Fibroblast of skin of abdomen (primary cell): ENCODE measurements around the gene HERC3.

ENCODE experiments used
- DNase-seq: peaks from one replicate; pipeline ENCODE4 v3.0.0-alpha.2; 2013

Gene HERC3

GRCh38 chr4:88720451-88721428 lies 128.5 kb downstream of the HERC3 start:
- no peak for DNase-seq

GRCh38 chr4:88722276-88722780 lies 130.0 kb downstream of the HERC3 start:
- DNase-seq = no peak

GRCh38 chr4:88722828-88723227 lies 130.5 kb downstream of the HERC3 start:
- DNase-seq = no peak

DNA sequence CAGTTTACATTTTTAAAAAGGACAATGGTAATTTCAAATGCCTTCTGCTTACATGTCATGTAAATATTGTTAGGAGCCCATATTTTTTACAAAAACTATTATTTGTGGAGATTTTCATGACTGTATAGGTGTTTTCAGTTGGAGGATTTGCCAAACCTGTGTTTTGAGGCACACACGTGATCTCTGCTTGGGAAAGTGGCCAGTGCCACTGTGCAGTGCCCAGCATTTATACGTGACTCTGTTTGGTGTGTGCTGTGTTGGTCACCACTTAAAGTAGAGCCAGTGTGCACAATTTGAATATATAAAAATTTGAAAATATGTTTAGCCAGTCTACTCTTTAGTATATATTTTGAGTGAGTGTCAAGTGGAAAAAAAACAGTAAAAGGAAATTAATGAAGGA lies 132.1 kb downstream of the HERC3 start:
- no peak for DNase-seq

GRCh38 chr4:88725143-88725542 lies 132.9 kb downstream of the HERC3 start:
- no peak for DNase-seq

- no peak for DNase-seq
Measured at GRCh38 chr4:88725986-88726385, 133.7 kb downstream of the HERC3 start.

- no peak for DNase-seq
Measured at GRCh38 chr4:88728146-88728545, 135.9 kb downstream of the HERC3 start.

GRCh38 chr4:88729146-88729760 lies 137.0 kb downstream of the HERC3 start:
- no peak for DNase-seq

DNA sequence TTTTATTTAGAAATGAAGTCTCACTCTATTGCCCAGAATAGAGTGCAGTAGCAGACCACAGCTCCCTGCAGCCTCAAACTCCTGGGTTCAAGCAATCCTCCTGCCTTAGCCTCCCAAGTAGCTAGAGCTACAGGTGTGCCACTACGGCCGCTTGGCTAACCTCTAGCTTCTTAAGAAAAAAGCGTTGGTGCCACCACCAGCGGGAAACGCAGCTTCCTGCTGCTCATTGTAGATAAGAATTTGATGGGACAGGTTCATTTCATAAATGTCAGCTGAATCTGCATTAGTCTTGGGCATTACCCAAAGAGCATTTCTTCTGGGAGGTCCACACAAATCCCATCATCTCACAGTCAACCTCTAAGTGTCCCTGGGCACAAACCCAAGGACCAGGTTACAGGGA lies 138.5 kb downstream of the HERC3 start:
- no peak for DNase-seq

- DNase-seq = peak; percentile 54
Measured at GRCh38 chr4:88731381-88731780, 139.1 kb downstream of the HERC3 start.

- no peak for DNase-seq
Measured at GRCh38 chr4:88732714-88733368, 140.6 kb downstream of the HERC3 start.

DNA sequence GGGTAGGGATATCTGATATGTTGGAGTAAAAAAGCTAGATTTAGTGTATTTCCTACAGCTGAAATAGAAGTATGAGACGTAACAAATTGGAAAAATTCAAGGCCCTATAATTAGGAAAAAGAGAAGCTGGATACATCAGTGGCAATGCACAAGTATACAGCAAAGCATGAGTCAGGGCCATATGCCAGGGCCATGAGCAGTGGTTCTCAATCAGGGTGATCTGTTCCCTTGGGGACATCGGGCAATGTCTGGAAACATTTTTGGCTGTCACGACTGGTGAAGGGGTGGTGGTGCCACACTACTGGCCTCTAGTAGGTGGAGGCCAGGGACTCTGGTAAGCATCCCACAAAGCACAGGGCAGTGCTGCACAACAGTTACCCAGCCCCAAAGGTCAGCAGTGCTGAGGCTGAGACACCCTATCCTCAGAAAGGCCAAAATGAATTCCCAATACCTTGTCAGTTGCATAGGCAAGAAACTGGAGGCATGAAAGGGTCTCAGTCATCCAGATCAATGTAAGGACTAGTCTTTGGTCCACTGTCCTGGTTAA lies 142.2 kb downstream of the HERC3 start:
- DNase-seq = no peak

DNA sequence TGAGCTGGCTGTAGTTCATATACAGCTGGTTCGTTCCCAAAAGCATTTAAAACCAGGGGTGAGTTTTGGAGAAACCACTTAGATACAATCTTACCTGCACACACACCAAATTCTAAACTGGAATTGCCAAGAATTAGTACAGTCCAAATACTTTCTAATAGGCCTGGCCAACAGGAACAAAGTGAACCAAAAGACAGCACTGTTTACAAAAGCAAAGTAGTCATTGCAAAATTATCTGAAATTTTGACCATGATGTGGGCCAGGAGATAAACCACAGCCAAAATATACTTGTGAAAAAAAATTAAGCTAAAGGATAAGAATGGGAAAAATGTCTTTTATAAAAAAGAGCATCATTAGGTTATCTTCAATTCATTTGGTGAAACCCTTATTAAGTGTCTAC lies 143.3 kb downstream of the HERC3 start:
- DNase-seq = no peak

- DNase-seq = no peak
Measured at GRCh38 chr4:88736264-88736663, 144.0 kb downstream of the HERC3 start.

DNA sequence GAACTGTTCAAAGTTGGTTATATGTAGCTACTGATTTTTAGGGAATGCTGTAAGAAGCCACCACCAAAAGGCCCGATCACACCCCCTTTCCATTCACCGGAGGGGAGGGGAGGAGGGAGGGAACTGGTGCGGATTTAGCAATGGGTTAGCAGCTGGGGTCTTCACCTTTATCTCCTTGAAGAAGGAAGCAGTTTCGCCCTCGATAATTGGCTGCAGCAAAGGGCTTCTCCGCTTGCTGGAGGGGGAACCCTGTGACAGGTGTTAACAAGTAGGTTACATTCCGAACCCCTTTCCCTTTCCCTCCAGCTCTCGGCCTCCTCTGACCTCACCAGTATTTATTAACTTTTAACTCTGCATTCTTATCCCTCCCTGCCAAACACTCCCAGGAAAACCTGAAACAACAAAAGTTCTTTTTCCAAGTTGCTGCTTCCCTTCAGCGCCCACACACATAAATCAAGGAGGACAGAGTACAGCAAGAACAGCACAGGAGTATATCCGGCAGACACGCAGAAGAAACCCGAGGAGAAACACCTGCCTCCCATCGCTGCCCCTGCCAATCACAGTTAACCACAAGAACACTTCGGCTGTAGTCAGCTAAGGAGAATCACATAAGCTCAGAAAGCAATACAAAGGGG lies 145.1 kb downstream of the HERC3 start:
- no peak for DNase-seq

DNA sequence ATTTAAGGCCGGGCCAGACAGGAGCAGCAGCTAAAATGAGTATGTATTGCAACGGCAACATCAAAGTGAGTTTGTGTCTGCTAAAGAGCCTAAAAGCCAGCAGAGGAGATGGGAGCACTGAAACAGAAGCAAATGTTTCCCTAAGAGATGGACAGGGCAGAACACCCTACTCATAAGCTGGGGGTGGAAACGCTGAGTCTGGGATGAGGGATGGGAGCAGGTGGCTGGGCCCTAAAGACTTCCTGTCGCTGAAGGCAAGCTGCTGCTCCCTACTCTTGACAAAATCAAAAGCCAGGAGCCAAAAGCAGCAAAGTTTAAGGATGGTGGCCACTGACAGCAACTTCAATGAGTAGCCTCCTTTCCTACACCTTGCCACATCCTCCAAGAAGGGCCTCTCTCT lies 145.9 kb downstream of the HERC3 start:
- DNase-seq = no peak

- DNase-seq = peak; percentile 13
Measured at GRCh38 chr4:88742561-88742960, 150.3 kb downstream of the HERC3 start.

DNA sequence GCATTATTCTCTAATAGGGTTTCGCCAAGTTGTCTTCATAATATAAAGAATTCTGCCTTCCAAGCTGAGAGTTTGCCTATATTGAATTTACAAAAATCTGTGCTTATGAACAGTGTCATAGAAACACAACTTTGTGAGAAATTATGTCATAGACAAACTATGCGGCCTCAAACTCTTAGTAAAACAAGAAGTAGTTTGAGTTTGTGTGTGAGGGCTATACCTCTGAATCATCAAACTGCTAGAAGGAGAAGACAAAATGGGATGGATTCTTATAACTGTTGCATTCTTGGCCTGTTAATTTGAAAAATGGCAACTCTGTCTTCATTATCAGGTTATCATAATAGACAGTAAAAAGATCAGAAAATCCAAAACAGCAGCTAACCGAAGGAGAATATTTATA lies 151.4 kb downstream of the HERC3 start:
- DNase-seq = peak; percentile 85

DNA sequence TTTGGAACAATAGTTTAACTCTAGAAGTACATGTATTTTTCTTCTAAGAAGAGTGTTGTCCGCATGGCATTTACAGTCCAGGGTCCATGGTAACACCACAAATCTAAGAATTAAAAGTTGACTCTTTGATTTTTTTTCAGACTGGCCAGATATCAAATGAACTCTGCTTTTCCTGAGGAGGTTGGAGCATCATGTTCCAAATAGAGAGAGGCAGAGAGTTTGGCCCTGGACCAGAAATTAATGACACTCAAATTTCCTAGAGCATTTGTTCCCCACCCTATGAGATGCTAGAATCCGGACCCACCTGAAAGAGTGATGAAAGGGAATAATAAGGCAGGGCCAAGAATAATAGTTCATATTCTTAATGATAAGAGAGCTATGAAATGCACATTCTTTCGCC lies 152.3 kb downstream of the HERC3 start:
- DNase-seq = no peak

DNA sequence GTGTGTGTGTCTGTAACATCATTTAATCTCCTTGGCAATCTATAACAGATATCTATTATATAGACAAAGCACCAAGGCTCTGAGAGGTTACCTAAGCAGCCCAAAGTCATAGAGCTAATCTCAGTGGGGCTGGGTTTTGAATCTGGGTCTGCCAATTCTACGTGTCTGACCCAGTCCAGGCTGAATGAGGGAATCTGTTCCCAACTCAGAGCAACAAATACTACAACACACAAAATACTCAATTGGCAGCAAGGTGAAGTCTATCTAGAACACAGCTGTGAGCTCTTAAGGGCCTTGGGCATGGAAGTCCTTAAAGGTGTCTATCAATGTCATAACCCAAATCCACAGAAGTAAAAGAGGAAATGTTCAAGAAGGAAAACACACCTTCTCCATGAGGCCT lies 152.9 kb downstream of the HERC3 start:
- DNase-seq = no peak

GRCh38 chr4:88745581-88746163 lies 153.4 kb downstream of the HERC3 start:
- DNase-seq = no peak

GRCh38 chr4:88746206-88746605 lies 153.9 kb downstream of the HERC3 start:
- DNase-seq = no peak
